NCI-H2227 (cell line): ENCODE measurements around the gene ATP6V1B1.

Experiments used
- DNase-seq: peaks from one replicate; lab custom pipeline; 2025; ENCODE audit not compliant: unreplicated experiment; lab: John Stamatoyannopoulos, UW

Gene ATP6V1B1

GRCh38 chr2:70926042-70926441 lies 9.7 kb upstream of the ATP6V1B1 start:
- no peak for DNase-seq

GRCh38 chr2:70927138-70927537 lies 8.6 kb upstream of the ATP6V1B1 start:
- no peak for DNase-seq

- DNase-seq = no peak
These were observed 8.1 kb upstream of the ATP6V1B1 start for GRCh38 chr2:70927641-70928040.

GRCh38 chr2:70928366-70928765 lies 7.3 kb upstream of the ATP6V1B1 start:
- DNase-seq = no peak

GRCh38 chr2:70930371-70931329 lies 5.0 kb upstream of the ATP6V1B1 start:
- DNase-seq = no peak

GRCh38 chr2:70931376-70932000 lies 4.2 kb upstream of the ATP6V1B1 start:
- DNase-seq = no peak

GRCh38 chr2:70932631-70933230 lies 3.0 kb upstream of the ATP6V1B1 start:
- no peak for DNase-seq

GRCh38 chr2:70934981-70935380 lies 719 bp upstream of the ATP6V1B1 start:
- no peak for DNase-seq

- DNase-seq = no peak
These were observed 672 bp downstream of the ATP6V1B1 start for GRCh38 chr2:70936165-70936978.

- no peak for DNase-seq
These were observed 1.5 kb downstream of the ATP6V1B1 start for GRCh38 chr2:70936979-70937811.

GRCh38 chr2:70937866-70938585 lies 2.3 kb downstream of the ATP6V1B1 start:
- DNase-seq = no peak

- no peak for DNase-seq
These were observed 2.9 kb downstream of the ATP6V1B1 start for GRCh38 chr2:70938586-70938950.

GRCh38 chr2:70939001-70939838 lies 3.5 kb downstream of the ATP6V1B1 start:
- peak; percentile 47 for DNase-seq

- DNase-seq = no peak
These were observed 4.3 kb downstream of the ATP6V1B1 start for GRCh38 chr2:70939839-70940580.

- no peak for DNase-seq
These were observed 5.5 kb downstream of the ATP6V1B1 start for GRCh38 chr2:70941186-70941585.

- DNase-seq = no peak
These were observed 6.0 kb downstream of the ATP6V1B1 start for GRCh38 chr2:70941701-70942100.

GRCh38 chr2:70942396-70943204 lies 6.9 kb downstream of the ATP6V1B1 start:
- no peak for DNase-seq
